K562 (cell line): ENCODE measurements around the gene IFI44L. TPM values are rescaled to one million over a fixed set of nuclear protein-coding genes. Genes with fewer than 3 reads are reported as not detected.

Experiments
- ATAC-seq: fragments of 200-7000 bp; cut with Tn5 transposase; 3 replicates; pipeline ENCODE4 v1.9.1; 2020; ENCODE audit warnings: moderate library complexity
- BruUV-seq: library from RNA; stranded (reverse); fragments of 400-500 nt; replicated peaks from 2 replicates; lab custom pipeline; 2021; lab: Mats Ljungman, UMichigan
- CTCF ChIA-PET: fragments of 300-600 bp; formaldehyde crosslinking; extraction: SDS; loops from one replicate; lab custom pipeline; 2021; ENCODE audit warnings: low intra/inter-chr PET ratio; lab: Yijun Ruan, JAX
- POLR2A ChIA-PET: fragments of 300-600, 350-650 bp; sonication (Branson Sonifier 250); formaldehyde crosslinking; extraction: SDS; loops from one replicate; lab custom pipeline; 2021; ENCODE audit warnings: antibody characterized with exemption, inconsistent platforms; lab: Yijun Ruan, JAX
- DNase-seq, 4 experiments: peaks; one replicate each; pipeline versions ENCODE4 v3.0.0 to v3.0.0-alpha.2; 2011 to 2018; ENCODE audit warnings: low spot score in 3 of 4, mixed read lengths in 3 of 4; ENCODE audit errors: extremely low read depth in 1 of 4
- FAIRE-seq: peaks from 2 replicates; lab custom pipeline; 2011; peaks lifted over from hg19 to GRCh38; lab: Jason Lieb, UNC
- H2AFZ ChIP-seq: 2 replicates; pipeline ENCODE4 v1.6.0; 2011; ENCODE audit warnings: low read depth, low read length, control low read depth, inconsistent platforms
- H3K27ac ChIP-seq: fragments of 200-600 bp; 3 replicates; pipeline ENCODE4 v1.8.0; 2011; ENCODE audit warnings: low read depth, mild to moderate bottlenecking, control low read depth, inconsistent platforms, low read length, moderate library complexity, mixed read lengths; ENCODE audit errors: extremely low read depth
- H3K27me3 ChIP-seq, 2 experiments: fragments of 300-600 bp in 1 of 2; 2 replicates in 1 of 2; 3 replicates in 1 of 2; pipeline versions ENCODE4 v1.6.0 to v1.8.0; 2011; ENCODE audit warnings: inconsistent platforms in 2 of 2, low read length in 2 of 2, mild to moderate bottlenecking in 1 of 2, mixed read lengths in 1 of 2, moderate library complexity in 1 of 2; ENCODE audit not compliant: control insufficient read depth in 2 of 2, insufficient read depth in 2 of 2
- H3K36me3 ChIP-seq: fragments of 300-600 bp; 3 replicates; pipeline ENCODE4 v1.8.0; 2011; ENCODE audit warnings: mild to moderate bottlenecking, low read length, inconsistent platforms; ENCODE audit not compliant: control insufficient read depth, insufficient read depth
- H3K4me1 ChIP-seq, 2 experiments: fragments of 200-600 bp in 1 of 2; replicated peaks in 1 of 2; 2 replicates in 1 of 2; 3 replicates in 1 of 2; pipeline versions ENCODE4 v1.5.1 to v1.8.0; 2011; ENCODE audit warnings: inconsistent platforms in 2 of 2, low read length in 2 of 2, mild to moderate bottlenecking in 1 of 2, mixed read lengths in 1 of 2, moderate library complexity in 1 of 2; ENCODE audit not compliant: control insufficient read depth in 2 of 2, insufficient read depth in 2 of 2
- H3K4me2 ChIP-seq: 2 replicates; pipeline ENCODE4 v1.6.1; 2011; ENCODE audit warnings: low read length, control low read depth, inconsistent platforms, mixed read lengths; ENCODE audit not compliant: insufficient read depth
- H3K4me3 ChIP-seq: fragments of 200-600 bp; sonication (generic), shearing (Covaris generic); 2 replicates; pipeline ENCODE4 v1.5.1; 2016; ENCODE audit warnings: control low read depth, inconsistent platforms
- H3K79me2 ChIP-seq: fragments of 200-600 bp; 3 replicates; pipeline ENCODE4 v1.8.0; 2011; ENCODE audit warnings: low read length, inconsistent platforms; ENCODE audit not compliant: control insufficient read depth, insufficient read depth
- H3K9ac ChIP-seq, 2 experiments: 2 replicates each; pipeline versions ENCODE4 v1.6.0 to v1.6.1; 2011; ENCODE audit warnings: low read depth in 2 of 2, low read length in 2 of 2, control low read depth in 1 of 2, inconsistent platforms in 1 of 2, mild to moderate bottlenecking in 1 of 2, mixed read lengths in 1 of 2; ENCODE audit not compliant: insufficient read depth in 1 of 2
- H3K9me1 ChIP-seq: one replicate; pipeline ENCODE4 v1.6.0; 2011; ENCODE audit warnings: inconsistent platforms, mild to moderate bottlenecking, low read length, moderate library complexity; ENCODE audit not compliant: control insufficient read depth, insufficient read depth
- H3K9me3 ChIP-seq: replicated peaks from 2 replicates; pipeline ENCODE4 v1.5.1; 2011; ENCODE audit warnings: low read depth, low read length, inconsistent platforms; ENCODE audit not compliant: control insufficient read depth, insufficient read depth
- H4K20me1 ChIP-seq: replicated peaks from 2 replicates; pipeline ENCODE4 v1.6.1; 2011; ENCODE audit warnings: low read length, inconsistent platforms, mixed read lengths; ENCODE audit not compliant: control insufficient read depth, insufficient read depth
- ELF1 ChIP-seq: fragments of 200-800 bp; sonication (Bioruptor generic); IDR thresholded peaks from 2 replicates; pipeline ENCODE4 v1.6.1; 2016; ENCODE audit warnings: missing genetic modification characterization, missing compliant biosample characterization
- ETV5 ChIP-seq: sonication (generic); formaldehyde crosslinking; IDR thresholded peaks from 2 replicates; pipeline ENCODE4 v1.4.0; 2020; ENCODE audit warnings: low read depth, mild to moderate bottlenecking, missing genetic modification reagents
- HES1 ChIP-seq: fragments of 450-650 bp; IDR thresholded peaks from 2 replicates; pipeline ENCODE4 v1.6.1; 2016; ENCODE audit warnings: low read depth, mild to moderate bottlenecking, moderate library complexity
- HMG20A ChIP-seq: fragments of 450-650 bp; formaldehyde crosslinking; conservative IDR thresholded peaks from 2 replicates; pipeline ENCODE4 v1.4.0; 2020; ENCODE audit warnings: mild to moderate bottlenecking, mixed read lengths
- KDM5B ChIP-seq: fragments of 200-600 bp; sonication (generic); IDR thresholded peaks from 2 replicates; pipeline ENCODE4 v1.6.1; 2012; ENCODE audit warnings: low read depth, mild to moderate bottlenecking, moderate library complexity, low read length, control low read depth, inconsistent platforms; ENCODE audit not compliant: insufficient replicate concordance
- MIER1 ChIP-seq: fragments of 450-650 bp; IDR thresholded peaks from 2 replicates; pipeline ENCODE4 v1.6.1; 2016; ENCODE audit warnings: antibody characterized with exemption, mild to moderate bottlenecking, low read depth
- MLX ChIP-seq, 2 experiments: fragments of 450-650 bp in 1 of 2; sonication (generic) in 1 of 2; formaldehyde crosslinking; conservative IDR thresholded peaks; 2 replicates each; pipeline versions ENCODE4 v1.4.0 to v1.8.1; 2020 to 2022; ENCODE audit warnings: mild to moderate bottlenecking in 1 of 2, missing genetic modification reagents in 1 of 2
- MXD1 ChIP-seq: fragments of 250-450 bp; sonication (Bioruptor Pico); IDR thresholded peaks from 2 replicates; pipeline ENCODE4 v1.8.0; 2021; ENCODE audit warnings: borderline replicate concordance, mild to moderate bottlenecking, moderate library complexity; ENCODE audit not compliant: poor library complexity, severe bottlenecking
- NELFE ChIP-seq: IDR thresholded peaks from 2 replicates; pipeline ENCODE4 v1.6.1; 2011; ENCODE audit warnings: mild to moderate bottlenecking; ENCODE audit not compliant: insufficient read depth, insufficient read length
- NFIC ChIP-seq: fragments of 450-650 bp; IDR thresholded peaks from 2 replicates; pipeline ENCODE4 v1.6.1; 2017; ENCODE audit warnings: mild to moderate bottlenecking, inconsistent platforms
- NUFIP1 ChIP-seq: fragments of 450-650 bp; IDR thresholded peaks from 2 replicates; pipeline ENCODE4 v1.6.1; 2018; ENCODE audit not compliant: partially characterized antibody
- RNF219 ChIP-seq: fragments of 250-450 bp; sonication (Bioruptor Pico); IDR thresholded peaks from 2 replicates; pipeline ENCODE4 v1.5.0; 2022; ENCODE audit warnings: mild to moderate bottlenecking
- ZBTB11 ChIP-seq, 3 experiments: fragments of 200-800 bp in 1 of 3; fragments of 250-450 bp in 1 of 3; fragments of 450-650 bp in 1 of 3; sonication (Bioruptor Pico) in 1 of 3; sonication (Bioruptor generic) in 1 of 3; formaldehyde crosslinking in 1 of 3; IDR thresholded peaks; 2 replicates each; pipeline versions ENCODE4 v1.6.1 to v1.8.0; 2016 to 2022; ENCODE audit warnings: mild to moderate bottlenecking in 2 of 3, missing genetic modification characterization in 2 of 3, missing compliant biosample characterization in 1 of 3, moderate library complexity in 1 of 3
- ZKSCAN8 ChIP-seq: fragments of 200-800 bp; sonication (Bioruptor generic); IDR thresholded peaks from 2 replicates; pipeline ENCODE4 v1.6.1; 2016; ENCODE audit warnings: missing genetic modification characterization, missing compliant biosample characterization
- WGBS: fragments of 100-300 bp; shearing (Covaris generic); methylation state at CpG from one replicate; pipeline ENCODE4 v1.1.6; 2016; ENCODE audit warnings: low coverage, mixed read lengths; ENCODE audit not compliant: insufficient coverage; ENCODE audit errors: missing lambda C conversion rate; 5-methylcytosine and 5-hydroxymethylcytosine counted together
- in situ Hi-C: fragments of 300-500 bp; cut with MboI; formaldehyde crosslinking; loops from 4 replicates; pipeline ENCODE4 v1.15.0; 2018; ENCODE audit warnings: inconsistent platforms, mixed read lengths
- intact Hi-C: fragments of 100-400 bp; cut with micrococcal nuclease; formaldehyde crosslinking; loops from 2 replicates; pipeline ENCODE4 v1.14.2; 2022
- polyA plus RNA-seq, 8 experiments: library from polyadenylated mRNA; depleted of rRNA in 4 of 8; stranded (reverse) in 5 of 8; unstranded in 3 of 8; fragments of >200 nt; fragmentation: Nextera tagmentation in 2 of 8; fragmentation: Illumina TruSeq in 1 of 8; extraction: Ambion mirVana in 2 of 8; extraction: Trizol in 1 of 8; gene quantifications; 2 replicates each; pipeline versions ENCODE4 v1.2.1 to v1.2.3, GENCODE V29; 2011 to 2014; ENCODE audit warnings: inconsistent platforms in 1 of 8, missing spikeins in 1 of 8
- total RNA-seq, 7 experiments: library from RNA; depleted of rRNA in 6 of 7; stranded (reverse); fragments of >200 nt in 6 of 7; fragmentation: Illumina TruSeq in 2 of 7; extraction: Trizol in 2 of 7; gene quantifications; 2 replicates each; pipeline versions ENCODE4 v1.2.1 to v1.2.3, GENCODE V29; 2011 to 2021; ENCODE audit warnings: low replicate concordance in 1 of 7

IFI44L gene
- total and polyA plus RNA-seq, 9 of the 15 experiments (the other 6 are each of a cell fraction or from before 2014, with no cell fraction given) = 0.04 to 0.22 TPM; not detected in 7

DNA sequence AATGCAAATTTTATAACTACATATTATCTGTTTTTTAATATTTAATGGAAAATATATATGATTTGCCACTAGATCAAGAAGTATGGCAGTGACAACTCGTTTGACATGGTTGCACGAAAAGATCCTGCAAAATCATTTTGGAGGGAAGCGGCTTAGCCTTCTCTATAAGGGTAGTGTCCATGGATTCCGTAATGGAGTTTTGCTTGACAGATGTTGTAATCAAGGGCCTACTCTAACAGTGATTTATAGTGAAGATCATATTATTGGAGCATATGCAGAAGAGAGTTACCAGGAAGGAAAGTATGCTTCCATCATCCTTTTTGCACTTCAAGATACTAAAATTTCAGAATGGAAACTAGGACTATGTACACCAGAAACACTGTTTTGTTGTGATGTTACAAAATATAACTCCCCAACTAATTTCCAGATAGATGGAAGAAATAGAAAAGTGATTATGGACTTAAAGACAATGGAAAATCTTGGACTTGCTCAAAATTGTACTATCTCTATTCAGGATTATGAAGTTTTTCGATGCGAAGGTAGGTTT, 29.9 kb downstream of the IFI44L start:
- no peak for DNase-seq
- 0% methylated on average over 6 of the region's 6 CpGs for WGBS
- Histone ChIP-seq H3K27ac (no peak overlapping the region), H3K9me1 (no peaks in the 10 kb centered on the region), H4K20me1 (no peaks in the 10 kb centered on the region), H3K4me3 (no peak overlapping the region), H3K4me2 (no peak overlapping the region), H3K79me2 (no peaks in the 10 kb centered on the region), H3K9ac (no peak overlapping the region), H3K36me3 (no peaks in the 10 kb centered on the region), H3K9me3 (0 out of 2 replicates have a peak, but pooled peaks cover 1% of the 10 kb centered on the region), H2AFZ (no peak overlapping the region), H3K4me1 (no peaks in the 10 kb centered on the region), H3K27me3 (no peaks in the 10 kb centered on the region)
- ChIA-PET CTCF (no interaction called here), POLR2A (no interaction called here)
- no peak for ATAC-seq
- intact Hi-C loops = no loop called here
- no TSS peak for BruUV-seq
- FAIRE-seq = no peak
- in situ Hi-C loops = loop anchor here (25.0 kb wide), 1 partner anchor 513 kb away; no protein-coding TSS in a partner anchor
- TF ChIP-seq MXD1 (no peak), MIER1 (no peak), NUFIP1 (no peak), MLX (CRISPR knock-in tag; conservative IDR thresholded peaks at IDR 0.05) (no peak), NELFE (no peak), HMG20A (CRISPR knock-in tag) (no peak), ELF1 (no peak), ZKSCAN8 (CRISPR knock-in tag) (no peak), HES1 (no peak), ZBTB11 (CRISPR knock-in tag; IDR thresholded peaks at IDR 0.05) (no peak), RNF219 (no peak), KDM5B (no peak), NFIC (no peak), ETV5 (CRISPR knock-in tag) (no peak)
